NCI-H446 treated with DMSO at 0.1 percent for 48 hours (cell line): Measurements from ENCODE around the gene SSTR4.

Experiments used
- DNase-seq: peaks from one replicate; lab custom pipeline; 2025; lab: John Stamatoyannopoulos, UW

The SSTR4 gene

DNA sequence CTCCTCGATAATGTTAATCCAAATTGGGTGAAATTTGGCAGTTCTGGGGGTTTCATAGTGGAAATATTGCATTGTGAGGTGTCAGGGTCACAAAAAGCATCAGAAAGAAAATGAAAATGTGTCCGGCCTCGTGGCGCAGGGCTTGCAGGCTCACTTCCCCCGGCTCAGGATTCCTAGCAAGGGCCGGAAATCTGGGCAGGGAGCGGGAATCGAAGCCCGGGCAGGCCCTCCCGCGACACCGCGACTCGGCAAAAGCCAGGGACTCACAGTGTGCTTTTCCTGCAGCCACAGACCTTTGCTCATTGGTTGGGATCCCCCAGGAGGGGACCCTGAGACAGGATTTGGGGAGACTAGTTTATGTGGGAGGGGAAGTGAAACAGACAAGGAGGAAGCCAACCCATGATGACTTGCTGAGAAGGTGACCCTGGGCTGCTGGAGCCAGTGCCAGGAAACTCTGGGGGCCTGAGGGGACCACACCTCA is 51.9 kb downstream of the SSTR4 start:
- no peak for DNase-seq

DNA sequence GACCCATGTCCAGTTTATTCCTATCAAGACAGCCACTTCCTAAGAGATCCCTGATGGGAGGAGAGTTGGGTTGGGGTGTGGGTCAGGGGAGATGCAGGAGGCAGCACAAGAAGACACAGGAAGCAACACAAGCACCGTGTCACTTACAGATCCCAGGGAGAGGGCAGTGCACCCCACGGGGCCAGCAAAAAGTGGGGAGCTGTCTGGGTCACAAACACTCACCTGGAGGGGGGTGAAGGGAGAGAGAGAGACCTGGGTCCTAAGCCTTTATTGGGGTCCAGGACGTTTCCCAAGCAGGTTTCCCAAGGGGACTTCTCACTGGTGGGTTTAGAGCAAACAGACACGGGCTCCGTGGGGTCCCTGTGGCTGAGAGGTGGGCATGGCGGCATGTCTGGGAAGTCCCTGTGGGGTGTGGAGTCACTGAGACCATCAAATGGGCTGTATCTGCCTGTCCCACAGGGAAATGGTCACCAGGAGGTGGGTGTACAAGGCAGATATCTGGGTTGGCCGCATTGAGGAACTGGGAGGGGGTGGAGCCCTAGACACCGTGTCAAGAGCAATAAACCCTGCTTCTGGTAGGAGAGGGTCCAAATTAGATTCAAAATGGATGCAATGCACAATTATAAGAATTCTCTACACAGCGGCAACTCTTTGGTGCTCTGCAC is 52.6 kb downstream of the SSTR4 start:
- DNase-seq = no peak
